NCI-H345 treated with DMSO at 0.1 percent for 48 hours (cell line): ENCODE measurements around the gene ST3GAL5.

Experiments used
- DNase-seq: peaks from one replicate; lab custom pipeline; 2025; ENCODE audit not compliant: unreplicated experiment; lab: John Stamatoyannopoulos, UW

The ST3GAL5 gene

DNA sequence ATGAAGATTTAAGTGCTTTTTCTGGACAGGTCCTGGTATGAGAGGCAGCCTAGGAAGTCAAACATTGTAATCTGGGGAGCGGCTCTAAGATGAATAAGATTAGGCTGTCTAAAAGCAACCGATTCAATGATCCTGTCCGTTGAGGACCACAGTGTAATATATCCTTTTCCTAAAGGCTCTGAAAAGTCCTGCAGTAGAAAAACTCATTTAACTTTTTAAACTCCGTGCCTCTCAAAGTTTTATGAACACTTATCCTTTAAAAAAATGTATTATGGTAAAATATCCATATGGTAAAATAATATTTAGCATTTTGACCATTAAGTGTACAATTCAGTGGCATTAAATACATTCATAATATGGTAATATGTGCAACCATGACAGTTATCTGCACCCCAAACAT is 95.2 kb downstream of the ST3GAL5 start:
- DNase-seq = no peak

- DNase-seq = no peak
Observed at GRCh38 chr2:85792783-85793441, 95.9 kb downstream of the ST3GAL5 start.

DNA sequence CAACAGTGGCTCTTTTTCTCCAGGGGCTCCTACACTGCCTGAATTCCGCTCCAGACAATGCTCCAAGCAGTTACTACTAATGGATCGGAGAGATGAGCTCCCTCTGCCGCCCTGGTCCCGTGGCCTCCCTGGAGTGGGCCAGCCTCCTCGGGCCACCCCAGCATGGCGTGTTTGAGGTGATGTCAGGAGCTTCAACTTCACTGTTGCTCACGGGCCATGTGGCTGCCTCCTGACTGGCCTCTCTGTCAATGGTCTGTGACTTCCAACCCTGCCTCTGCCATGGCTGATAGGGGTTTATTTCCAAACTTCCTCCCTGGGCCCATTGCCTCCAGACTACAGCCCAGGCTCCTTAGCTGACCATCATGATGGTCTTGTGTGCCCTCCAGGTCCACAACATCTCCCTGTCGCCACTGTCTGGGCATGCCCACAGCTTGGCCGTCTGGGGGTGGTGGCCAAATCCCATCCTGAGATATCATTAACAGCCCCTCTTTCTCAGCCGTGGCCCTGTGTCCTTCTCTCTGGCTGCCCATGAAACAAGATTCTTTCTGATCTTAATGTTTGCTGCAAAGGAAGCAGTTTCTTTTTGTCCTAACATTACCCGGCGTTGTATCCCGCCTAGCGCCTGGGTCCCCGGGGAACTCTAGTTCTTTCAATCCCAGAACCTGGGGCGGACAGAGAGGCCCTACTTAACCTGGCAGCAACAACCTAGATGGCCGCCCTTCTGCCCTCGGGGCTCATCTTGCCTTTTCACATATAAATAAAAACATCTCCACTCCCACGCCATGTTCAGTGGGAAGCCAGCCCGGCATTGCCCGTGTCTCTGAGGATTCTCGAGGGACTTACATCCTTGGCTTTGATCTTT is 96.9 kb downstream of the ST3GAL5 start:
- DNase-seq = no peak

DNA sequence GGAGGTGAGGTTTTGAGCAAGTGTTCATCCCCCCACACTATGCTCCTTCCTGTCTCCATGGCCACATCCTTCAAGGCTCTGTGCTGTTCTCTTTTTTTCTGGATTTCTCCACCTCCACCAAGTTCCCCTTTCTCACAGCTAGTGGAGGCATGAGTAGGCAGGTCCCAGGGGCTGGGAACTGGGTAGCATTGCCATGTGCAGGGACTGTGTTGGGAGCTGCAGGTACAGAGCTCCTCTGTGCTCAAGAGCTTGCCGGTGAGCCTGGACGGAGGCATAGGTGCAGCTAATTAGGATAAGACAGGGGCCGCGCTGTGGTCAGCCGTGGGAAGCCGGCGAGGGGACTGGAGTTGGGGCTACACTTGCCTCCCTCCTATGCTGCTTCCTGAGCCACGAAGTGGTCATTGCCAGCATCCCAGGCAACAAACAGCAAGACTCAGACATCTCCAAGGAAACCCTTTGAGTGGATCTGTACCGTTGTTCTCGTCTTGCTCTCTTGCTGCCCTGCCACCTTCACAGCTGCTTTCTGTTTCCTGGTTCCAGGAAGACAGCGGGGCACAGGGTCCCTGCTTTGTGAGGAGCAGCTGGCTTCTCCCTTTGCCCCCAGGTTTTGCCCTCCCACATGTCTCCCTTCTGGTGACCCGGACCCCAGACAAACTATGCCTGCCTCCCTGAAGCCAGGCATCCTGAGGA is 98.1 kb downstream of the ST3GAL5 start:
- DNase-seq = no peak

DNA sequence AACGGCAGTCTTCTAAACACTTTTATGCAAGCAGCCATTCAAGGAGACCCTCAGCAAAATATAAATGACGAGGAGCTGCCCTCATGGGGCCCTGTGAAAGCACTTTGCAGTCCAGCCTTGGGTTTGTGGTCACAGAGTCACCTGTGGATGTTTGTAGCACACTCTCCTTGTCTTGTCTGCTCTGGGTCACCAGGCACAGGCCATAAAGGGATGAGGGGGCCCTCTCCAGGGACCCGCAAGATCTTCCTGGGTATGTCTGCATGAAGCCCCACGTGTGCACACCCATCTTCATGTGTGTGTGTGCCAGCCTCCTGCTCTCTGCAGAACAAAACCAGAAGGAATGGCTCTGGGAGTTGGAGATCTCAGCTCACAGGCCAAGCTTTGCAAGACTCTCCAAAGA is 98.8 kb downstream of the ST3GAL5 start:
- no peak for DNase-seq

DNA sequence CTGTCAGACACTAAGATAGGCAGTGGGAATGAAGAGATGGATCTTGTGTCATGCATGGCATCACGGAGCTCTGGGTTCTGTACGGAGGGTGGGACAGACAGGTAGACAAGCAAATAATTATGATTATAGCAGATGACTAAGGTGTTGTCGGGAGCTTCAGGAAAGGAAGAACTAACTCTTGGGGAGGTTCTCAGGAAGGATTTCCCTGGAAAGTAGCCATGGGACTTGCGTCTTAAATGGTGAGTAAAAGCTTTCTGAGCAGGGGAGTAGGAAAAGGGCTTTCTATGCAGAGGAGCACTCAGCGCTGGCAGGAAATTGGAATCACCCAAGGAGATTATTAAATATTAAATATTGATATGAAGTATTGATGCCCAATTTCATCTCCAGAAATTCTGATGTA is 99.5 kb downstream of the ST3GAL5 start:
- no peak for DNase-seq

DNA sequence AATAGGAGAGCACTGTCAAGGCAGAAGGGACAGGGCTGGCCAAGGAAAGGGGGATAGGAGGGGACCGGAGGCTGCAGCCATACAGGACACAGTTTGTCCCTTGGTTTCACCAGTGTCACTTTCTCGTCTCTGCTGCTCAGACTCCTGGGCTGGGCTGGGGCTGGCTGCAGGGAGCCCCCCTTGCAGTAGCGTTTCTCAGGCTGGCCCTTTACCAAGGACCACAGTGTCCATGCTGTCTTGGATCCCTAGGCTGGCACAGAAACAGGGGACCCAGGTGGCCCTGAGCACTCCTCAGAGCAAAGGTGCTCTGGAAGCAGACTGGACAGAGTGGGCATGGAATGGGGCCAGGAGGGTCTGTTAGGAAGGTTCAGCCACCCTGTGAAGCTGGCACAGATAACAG is 100.2 kb downstream of the ST3GAL5 start:
- no peak for DNase-seq

GRCh38 chr2:85787981-85788340 is 100.8 kb downstream of the ST3GAL5 start:
- DNase-seq = no peak

GRCh38 chr2:85787282-85787980 is 101.4 kb downstream of the ST3GAL5 start:
- DNase-seq = no peak
